IgD-negative memory B cell (primary cell): ENCODE results near the gene ATP6V1F. TPM values are rescaled to one million over a fixed set of nuclear protein-coding genes. Genes with fewer than 3 reads are reported as not detected.
A peak's percentile ranks its signal among the peaks of the same experiment; 100 is the strongest.

Experiments
- H3K27ac Mint-ChIP-seq, 3 donors: one replicate each; pipeline ENCODE4 v1.8.0; 2020 to 2022; ENCODE audit warnings: mild to moderate bottlenecking in 3 of 3, mixed read lengths in 3 of 3, moderate library complexity in 1 of 3
- H3K27me3 Mint-ChIP-seq: one replicate; pipeline ENCODE4 v1.8.0; 2021; ENCODE audit warnings: mixed read lengths
- H3K36me3 Mint-ChIP-seq: one replicate; pipeline ENCODE4 v1.8.0; 2020; ENCODE audit warnings: mild to moderate bottlenecking, mixed read lengths
- H3K4me1 Mint-ChIP-seq, 3 donors: one replicate each; pipeline ENCODE4 v1.8.0; 2020 to 2022; ENCODE audit warnings: mixed read lengths in 3 of 3, mild to moderate bottlenecking in 1 of 3
- H3K4me3 Mint-ChIP-seq, 4 donors: one replicate each; pipeline ENCODE4 v1.8.0; 2020 to 2022; ENCODE audit warnings: mild to moderate bottlenecking in 4 of 4, mixed read lengths in 4 of 4, moderate library complexity in 3 of 4
- H3K9me3 Mint-ChIP-seq, 3 donors: one replicate each; pipeline ENCODE4 v1.8.0; 2020 to 2021; ENCODE audit warnings: mixed read lengths in 3 of 3, mild to moderate bottlenecking in 1 of 3
- polyA plus RNA-seq: library from polyadenylated mRNA; unstranded; fragments of 300-500 nt; fragmentation: Illumina TruSeq; gene quantifications from one replicate; pipeline ENCODE4 v1.2.3, GENCODE V29; 2021

ATP6V1F gene
- polyA plus RNA-seq, 1 donor from 2014 or later, result 325 TPM

DNA sequence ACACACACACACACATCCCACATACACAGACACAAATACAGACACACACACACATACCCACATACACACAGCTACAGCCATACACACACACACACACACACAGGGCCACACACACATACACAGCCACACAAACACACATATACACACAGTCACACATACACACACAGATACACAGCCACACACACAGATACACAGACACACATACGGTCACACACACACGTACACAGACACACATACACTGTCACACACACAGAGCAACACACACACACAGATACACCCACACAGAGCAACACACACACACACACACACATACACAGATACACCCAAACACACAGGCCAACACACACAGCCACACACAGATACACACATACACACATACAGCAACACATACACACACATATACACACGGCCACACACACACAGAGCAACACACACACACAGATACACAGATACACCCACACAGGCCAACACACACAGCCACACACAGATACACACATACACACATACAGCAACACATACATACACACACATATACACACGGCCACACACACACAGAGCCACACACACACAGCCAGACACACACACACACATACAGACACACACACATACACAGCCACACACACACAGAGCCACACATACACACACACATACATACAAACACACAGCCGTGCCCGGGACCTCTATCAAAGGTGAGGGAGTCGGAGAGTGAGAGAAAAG is 25.5 kb downstream of the ATP6V1F start:
- Mint-ChIP-seq H3K36me3 (no peaks in the 10 kb centered on the region), H3K4me1 (peaks cover 3 to 5% (median 4%) of the 10 kb centered on the region in 3 donors), H3K27me3 (peaks cover 9% of the 10 kb centered on the region), H3K9me3 (no peaks in the 10 kb centered on the region), H3K27ac (no peak overlapping the region), H3K4me3 (no peak overlapping the region)

GRCh38 chr7:128888756-128889095 is 26.1 kb downstream of the ATP6V1F start:
- Mint-ChIP-seq H3K36me3 (no peaks in the 10 kb centered on the region), H3K4me1 (peaks cover 0 to 3% (median under 1%) of the 10 kb centered on the region in 3 donors), H3K4me3 (no peak overlapping the region), H3K27ac (no peak overlapping the region), H3K27me3 (peaks cover 9% of the 10 kb centered on the region), H3K9me3 (no peaks in the 10 kb centered on the region)

GRCh38 chr7:128889121-128889520 is 26.5 kb downstream of the ATP6V1F start:
- Mint-ChIP-seq H3K36me3 (no peaks in the 10 kb centered on the region), H3K4me3 (no peak overlapping the region), H3K9me3 (no peaks in the 10 kb centered on the region), H3K4me1 (peaks cover 0 to 2% (median 0%) of the 10 kb centered on the region in 3 donors), H3K27me3 (peaks cover 9% of the 10 kb centered on the region), H3K27ac (peak overlapping the region in 1 of 3 donors; percentile 40)

- Mint-ChIP-seq H3K36me3 (no peaks in the 10 kb centered on the region), H3K4me3 (peak overlapping the region in 2 of 4 donors; percentile 51 to 72), H3K9me3 (no peaks in the 10 kb centered on the region), H3K27ac (no peak overlapping the region), H3K4me1 (no peaks in the 10 kb centered on the region), H3K27me3 (peaks cover 9% of the 10 kb centered on the region)
These were observed 27.9 kb downstream of the ATP6V1F start for GRCh38 chr7:128890306-128891109.

- Mint-ChIP-seq H3K9me3 (no peaks in the 10 kb centered on the region), H3K27ac (no peak overlapping the region), H3K4me1 (no peaks in the 10 kb centered on the region), H3K36me3 (no peaks in the 10 kb centered on the region), H3K4me3 (peak overlapping the region in 2 of 4 donors; percentile 65), H3K27me3 (peaks cover 7% of the 10 kb centered on the region)
These were observed 28.7 kb downstream of the ATP6V1F start for GRCh38 chr7:128891110-128891941.

DNA sequence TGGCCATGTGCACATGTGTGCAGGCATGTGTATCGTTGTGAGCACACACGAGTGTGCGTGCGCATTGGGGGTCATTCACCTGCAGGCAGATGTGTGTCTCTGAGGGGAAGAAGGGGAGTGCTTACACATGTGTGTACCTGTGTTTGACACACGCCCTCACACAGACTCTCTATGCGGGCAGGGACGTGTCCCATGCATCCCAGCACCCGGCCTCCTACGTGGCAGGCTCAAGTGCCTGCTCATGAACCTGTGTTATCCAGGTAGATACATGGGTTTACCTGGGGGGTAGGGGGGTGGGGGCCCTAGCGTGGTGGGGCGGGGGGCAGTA is 29.2 kb downstream of the ATP6V1F start:
- H3K27ac Mint-ChIP-seq, result no peak overlapping the region
- no peaks in the 10 kb centered on the region for H3K4me1 Mint-ChIP-seq
- H3K36me3 Mint-ChIP-seq, result no peaks in the 10 kb centered on the region

GRCh38 chr7:128892521-128893250 is 30.0 kb downstream of the ATP6V1F start:
- Mint-ChIP-seq H3K36me3 (no peaks in the 10 kb centered on the region), H3K27me3 (peaks cover 7% of the 10 kb centered on the region), H3K4me1 (no peaks in the 10 kb centered on the region), H3K4me3 (peak overlapping the region in 1 of 4 donors; percentile 59), H3K9me3 (peaks cover 0 to 2% (median 0%) of the 10 kb centered on the region in 3 donors), H3K27ac (no peak overlapping the region)

More for the DNA sequence above, 29.2 kb downstream of the ATP6V1F start:
- Mint-ChIP-seq H3K9me3 (peaks cover 0 to 1% (median 0%) of the 10 kb centered on the region in 3 donors), H3K4me3 (peak overlapping the region in 2 of 4 donors; percentile 65), H3K27me3 (peaks cover 7% of the 10 kb centered on the region)

- Mint-ChIP-seq H3K27ac (no peak overlapping the region), H3K27me3 (peaks cover 7% of the 10 kb centered on the region), H3K36me3 (no peaks in the 10 kb centered on the region), H3K4me3 (no peak overlapping the region), H3K4me1 (no peaks in the 10 kb centered on the region), H3K9me3 (peaks cover 0 to 6% (median 3%) of the 10 kb centered on the region in 3 donors)
These were observed 30.8 kb downstream of the ATP6V1F start for GRCh38 chr7:128893251-128894100.

DNA sequence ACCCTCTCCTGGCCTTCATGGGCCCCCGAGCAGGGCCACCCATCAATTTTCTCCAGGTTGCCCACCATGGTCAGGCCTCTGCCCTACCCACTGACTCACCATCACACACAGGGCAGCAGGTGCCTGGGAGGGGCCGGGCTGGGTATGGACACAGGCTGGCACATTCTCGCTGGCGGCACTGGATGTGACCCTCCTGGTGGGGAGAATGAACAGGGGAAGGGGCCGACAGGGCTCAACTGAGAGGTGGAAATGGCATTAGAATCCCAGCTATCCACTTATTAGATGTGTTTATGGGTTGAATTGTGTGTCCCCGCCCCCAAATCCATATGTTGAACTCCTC is 31.4 kb downstream of the ATP6V1F start:
- H3K27me3 Mint-ChIP-seq, result peaks cover 9% of the 10 kb centered on the region
- H3K36me3 Mint-ChIP-seq, result no peaks in the 10 kb centered on the region
- no peak overlapping the region for H3K4me3 Mint-ChIP-seq
- H3K27ac Mint-ChIP-seq, result no peak overlapping the region
- H3K4me1 Mint-ChIP-seq, result no peaks in the 10 kb centered on the region
- H3K9me3 Mint-ChIP-seq, result peaks cover 0 to 8% (median 4%) of the 10 kb centered on the region in 3 donors

GRCh38 chr7:128895320-128895719 is 32.7 kb downstream of the ATP6V1F start:
- Mint-ChIP-seq H3K4me1 (no peaks in the 10 kb centered on the region), H3K4me3 (no peak overlapping the region), H3K27me3 (peaks cover 6% of the 10 kb centered on the region), H3K27ac (no peak overlapping the region), H3K36me3 (no peaks in the 10 kb centered on the region), H3K9me3 (peaks cover 0 to 8% (median 4%) of the 10 kb centered on the region in 3 donors)

GRCh38 chr7:128899392-128899791 is 36.7 kb downstream of the ATP6V1F start:
- H3K4me3 Mint-ChIP-seq, result no peak overlapping the region
- peaks cover 0 to 11% (median 4%) of the 10 kb centered on the region in 3 donors for H3K9me3 Mint-ChIP-seq

GRCh38 chr7:128900237-128900636 is 37.6 kb downstream of the ATP6V1F start:
- Mint-ChIP-seq H3K9me3 (peaks cover 0 to 11% (median 4%) of the 10 kb centered on the region in 3 donors), H3K27me3 (peaks cover 7% of the 10 kb centered on the region), H3K27ac (no peak overlapping the region), H3K4me3 (no peak overlapping the region), H3K36me3 (no peaks in the 10 kb centered on the region), H3K4me1 (peaks cover 0 to 6% (median 4%) of the 10 kb centered on the region in 3 donors)

More at GRCh38 chr7:128899392-128899791, 36.7 kb downstream of the ATP6V1F start:
- Mint-ChIP-seq H3K4me1 (no peaks in the 10 kb centered on the region), H3K27ac (no peak overlapping the region), H3K36me3 (no peaks in the 10 kb centered on the region), H3K27me3 (peaks cover 2% of the 10 kb centered on the region)

- H3K4me3 Mint-ChIP-seq, result no peak overlapping the region
- no peak overlapping the region for H3K27ac Mint-ChIP-seq
- peaks cover 0 to 9% (median 4%) of the 10 kb centered on the region in 3 donors for H3K9me3 Mint-ChIP-seq
- no peaks in the 10 kb centered on the region for H3K36me3 Mint-ChIP-seq
- peaks cover 14% of the 10 kb centered on the region for H3K27me3 Mint-ChIP-seq
- H3K4me1 Mint-ChIP-seq, result peaks cover 0 to 6% (median 4%) of the 10 kb centered on the region in 3 donors
These were observed 40.3 kb downstream of the ATP6V1F start for GRCh38 chr7:128902761-128903585.
